CD14-positive monocyte (primary cell): Measurements from ENCODE around the gene ATP2C1. TPM values are rescaled to one million over a fixed set of nuclear protein-coding genes. Genes with fewer than 3 reads are reported as not detected.
"Not testable (repeated sequence)": the region's sequence is repeated elsewhere in the genome, so short reads cannot be mapped to it uniquely, and the experiment has no call there.

ENCODE experiments used
- DNase-seq, 3 donors: peaks; one replicate each; pipeline ENCODE4 v3.0.0-alpha.2; 2011 to 2022
- H2AFZ ChIP-seq: 2 replicates; pipeline ENCODE4 v1.6.0; 2012; ENCODE audit warnings: mild to moderate bottlenecking, low read depth, low read length, inconsistent platforms; ENCODE audit not compliant: insufficient read depth, poor library complexity, severe bottlenecking
- H3K27ac ChIP-seq, 2 donors: 1 replicate in 1 of 2; 2 replicates in 1 of 2; pipeline ENCODE4 v1.5.1; 2012 to 2013; ENCODE audit warnings: low read length in 2 of 2, control low read depth in 1 of 2, inconsistent platforms in 1 of 2, low read depth in 1 of 2, mild to moderate bottlenecking in 1 of 2
- H3K27me3 ChIP-seq, 2 donors: one replicate each; pipeline versions ENCODE4 v1.6.0 to v1.6.1; 2011 to 2013; ENCODE audit warnings: low read length in 2 of 2; ENCODE audit not compliant: control insufficient read depth in 2 of 2, insufficient read depth in 2 of 2
- H3K36me3 ChIP-seq, 2 donors: replicated peaks in 1 of 2; 1 replicate in 1 of 2; 2 replicates in 1 of 2; pipeline versions ENCODE4 v1.5.1 to v1.6.1; 2012 to 2013; ENCODE audit warnings: low read length in 2 of 2, control low read depth in 1 of 2, inconsistent platforms in 1 of 2, mild to moderate bottlenecking in 1 of 2; ENCODE audit not compliant: insufficient read depth in 2 of 2, control insufficient read depth in 1 of 2
- H3K4me1 ChIP-seq, 2 donors: 1 replicate in 1 of 2; 2 replicates in 1 of 2; pipeline versions ENCODE4 v1.5.1 to v1.6.1; 2012 to 2013; ENCODE audit warnings: low read length in 2 of 2, control low read depth in 1 of 2, inconsistent platforms in 1 of 2, mild to moderate bottlenecking in 1 of 2, moderate library complexity in 1 of 2; ENCODE audit not compliant: insufficient read depth in 2 of 2, control insufficient read depth in 1 of 2
- H3K4me2 ChIP-seq: replicated peaks from 2 replicates; pipeline ENCODE3; 2012; ENCODE audit warnings: low read length, moderate library complexity, mild to moderate bottlenecking; ENCODE audit not compliant: poor library complexity, severe bottlenecking; ENCODE audit errors: extremely low read depth
- H3K4me3 ChIP-seq, 3 experiments: fragments of 200-600 bp in 1 of 3; sonication (generic) in 1 of 3; replicated peaks in 1 of 3; 1 replicate in 2 of 3; 2 replicates in 1 of 3; pipeline ENCODE4 v1.5.1; 2011 to 2013; ENCODE audit warnings: low read length in 3 of 3, mild to moderate bottlenecking in 3 of 3, control low read depth in 2 of 3, low read depth in 2 of 3, inconsistent platforms in 1 of 3, moderate library complexity in 1 of 3
- H3K79me2 ChIP-seq: 2 replicates; pipeline ENCODE4 v1.6.0; 2012; ENCODE audit warnings: mild to moderate bottlenecking, control low read depth, inconsistent platforms, low read length, moderate library complexity; ENCODE audit not compliant: insufficient read depth
- H3K9ac ChIP-seq: 2 replicates; pipeline ENCODE4 v1.6.0; 2017; ENCODE audit warnings: low read length, mild to moderate bottlenecking; ENCODE audit not compliant: insufficient read depth, poor library complexity, severe bottlenecking
- H3K9me3 ChIP-seq, 2 donors: replicated peaks in 1 of 2; 1 replicate in 1 of 2; 2 replicates in 1 of 2; pipeline versions ENCODE4 v1.5.1 to v1.6.1; 2012 to 2013; ENCODE audit warnings: low read length in 2 of 2, control low read depth in 1 of 2; ENCODE audit not compliant: control insufficient read depth in 1 of 2, insufficient read depth in 1 of 2
- H4K20me1 ChIP-seq: 2 replicates; pipeline ENCODE4 v1.6.0; 2012; ENCODE audit warnings: mild to moderate bottlenecking, low read length, control low read depth, moderate library complexity; ENCODE audit not compliant: insufficient read depth
- H3K27ac Mint-ChIP-seq, 7 donors: one replicate each; pipeline ENCODE4 v1.8.0; 2020; ENCODE audit warnings: mild to moderate bottlenecking in 7 of 7, mixed read lengths in 7 of 7, moderate library complexity in 6 of 7, inconsistent platforms in 2 of 7
- H3K27me3 Mint-ChIP-seq, 3 donors: one replicate each; pipeline ENCODE4 v1.8.0; 2021 to 2022; ENCODE audit warnings: low read depth in 3 of 3, mild to moderate bottlenecking in 3 of 3, mixed read lengths in 3 of 3, moderate library complexity in 3 of 3, inconsistent platforms in 1 of 3
- H3K36me3 Mint-ChIP-seq, 2 donors: one replicate each; pipeline ENCODE4 v1.8.0; 2020; ENCODE audit warnings: mixed read lengths in 2 of 2, inconsistent platforms in 1 of 2, mild to moderate bottlenecking in 1 of 2
- H3K4me1 Mint-ChIP-seq: one replicate; pipeline ENCODE4 v1.8.0; 2020; ENCODE audit warnings: mild to moderate bottlenecking, mixed read lengths
- H3K4me3 Mint-ChIP-seq, 2 donors: one replicate each; pipeline ENCODE4 v1.8.0; 2020; ENCODE audit warnings: mild to moderate bottlenecking in 2 of 2, mixed read lengths in 2 of 2, moderate library complexity in 1 of 2
- H3K9me3 Mint-ChIP-seq, 7 donors: one replicate each; pipeline ENCODE4 v1.8.0; 2020 to 2022; ENCODE audit warnings: mixed read lengths in 7 of 7, mild to moderate bottlenecking in 6 of 7, moderate library complexity in 6 of 7, inconsistent platforms in 2 of 7
- WGBS: methylation state at CpG from one replicate; pipeline ENCODE4 v1.1.5; 2013; ENCODE audit warnings: missing lambda C conversion rate; ENCODE audit not compliant: insufficient coverage; 5-methylcytosine and 5-hydroxymethylcytosine counted together
- intact Hi-C, 2 donors: fragments of 100-400 bp; cut with micrococcal nuclease; formaldehyde crosslinking; loops; one replicate each; pipeline versions ENCODE4 v1.15.0 to v1.15.1; 2023
- polyA plus RNA-seq, 3 donors: library from polyadenylated mRNA; depleted of rRNA in 1 of 3; unstranded in 2 of 3; stranded (reverse) in 1 of 3; fragments of 300-500 nt in 2 of 3; fragments of >200 nt in 1 of 3; fragmentation: Illumina TruSeq in 2 of 3; gene quantifications; 1 replicate in 2 of 3; 2 replicates in 1 of 3; pipeline ENCODE4 v1.2.3, GENCODE V29; 2012 to 2021
- TF ChIP-seq, protein P1 (sequence below): fragments of 200-600 bp; IDR thresholded peaks from one replicate; pipeline ENCODE4 v1.8.0; 2022; ENCODE audit warnings: antibody characterized with exemption, mild to moderate bottlenecking

ATP2C1 gene
- polyA plus RNA-seq, 3 donors: 11.7 to 22.0 (median 12.2) TPM

- Histone ChIP-seq H3K27ac (no peak overlapping the region), H3K79me2 (no peaks in the 10 kb centered on the region), H3K27me3 (no peaks in the 10 kb centered on the region), H3K9ac (no peak overlapping the region), H3K9me3 (no peaks in the 10 kb centered on the region), H3K4me3 (no peak overlapping the region), H3K4me2 (no peak overlapping the region), H4K20me1 (no peaks in the 10 kb centered on the region), H2AFZ (peak overlapping the region; percentile 6), H3K36me3 (no peaks in the 10 kb centered on the region), H3K4me1 (peaks cover 23 to 36% of the 10 kb centered on the region in 2 donors)
- Mint-ChIP-seq H3K4me3 (no peak overlapping the region), H3K9me3 (no peaks in the 10 kb centered on the region), H3K36me3 (no peaks in the 10 kb centered on the region), H3K27me3 (peaks cover 0 to 1% (median 1%) of the 10 kb centered on the region in 3 donors), H3K27ac (no peak overlapping the region), H3K4me1 (peaks cover 32% of the 10 kb centered on the region)
- TF ChIP-seq, protein P1, sequence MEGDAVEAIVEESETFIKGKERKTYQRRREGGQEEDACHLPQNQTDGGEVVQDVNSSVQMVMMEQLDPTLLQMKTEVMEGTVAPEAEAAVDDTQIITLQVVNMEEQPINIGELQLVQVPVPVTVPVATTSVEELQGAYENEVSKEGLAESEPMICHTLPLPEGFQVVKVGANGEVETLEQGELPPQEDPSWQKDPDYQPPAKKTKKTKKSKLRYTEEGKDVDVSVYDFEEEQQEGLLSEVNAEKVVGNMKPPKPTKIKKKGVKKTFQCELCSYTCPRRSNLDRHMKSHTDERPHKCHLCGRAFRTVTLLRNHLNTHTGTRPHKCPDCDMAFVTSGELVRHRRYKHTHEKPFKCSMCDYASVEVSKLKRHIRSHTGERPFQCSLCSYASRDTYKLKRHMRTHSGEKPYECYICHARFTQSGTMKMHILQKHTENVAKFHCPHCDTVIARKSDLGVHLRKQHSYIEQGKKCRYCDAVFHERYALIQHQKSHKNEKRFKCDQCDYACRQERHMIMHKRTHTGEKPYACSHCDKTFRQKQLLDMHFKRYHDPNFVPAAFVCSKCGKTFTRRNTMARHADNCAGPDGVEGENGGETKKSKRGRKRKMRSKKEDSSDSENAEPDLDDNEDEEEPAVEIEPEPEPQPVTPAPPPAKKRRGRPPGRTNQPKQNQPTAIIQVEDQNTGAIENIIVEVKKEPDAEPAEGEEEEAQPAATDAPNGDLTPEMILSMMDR: no peak
- intact Hi-C loops: no loop called here
- 74% methylated on average over 4 of the region's 5 CpGs for WGBS
- DNase-seq: no peak
These were observed 39.5 kb upstream of the ATP2C1 start for GRCh38 chr3:130854208-130854864.

GRCh38 chr3:130857336-130858026 lies 36.4 kb upstream of the ATP2C1 start:
- TF ChIP-seq, protein P1: no peak
- no peaks in the 10 kb centered on the region for H4K20me1 ChIP-seq
- peaks cover 8 to 11% of the 10 kb centered on the region in 2 donors for H3K4me1 ChIP-seq
- intact Hi-C loops: no loop called here
- DNase-seq: peak; percentile 65 to 94 (median 71)
- H3K9me3 ChIP-seq: no peaks in the 10 kb centered on the region
- no peak overlapping the region for H3K4me2 ChIP-seq
- no peaks in the 10 kb centered on the region for H3K36me3 Mint-ChIP-seq
- 0% methylated on average over 4 of the region's 4 CpGs for WGBS
- peak overlapping the region; percentile 6 for H2AFZ ChIP-seq
- H3K9me3 Mint-ChIP-seq: no peaks in the 10 kb centered on the region
- H3K27ac Mint-ChIP-seq: peak overlapping the region in 6 of 7 donors; percentile 55 to 91 (median 85)
- H3K9ac ChIP-seq: no peak overlapping the region
- H3K27ac ChIP-seq: peak overlapping the region in 1 of 2 donors; percentile 15
- peaks cover 12% of the 10 kb centered on the region for H3K4me1 Mint-ChIP-seq
- peak overlapping the region in 1 of 2 donors; percentile 27 for H3K4me3 Mint-ChIP-seq
- peaks cover 0 to 1% (median 0%) of the 10 kb centered on the region in 3 donors for H3K27me3 Mint-ChIP-seq
- H3K36me3 ChIP-seq: no peaks in the 10 kb centered on the region
- H3K79me2 ChIP-seq: no peaks in the 10 kb centered on the region
- H3K4me3 ChIP-seq: no peak overlapping the region
- H3K27me3 ChIP-seq: no peaks in the 10 kb centered on the region

- Mint-ChIP-seq H3K4me1 (peaks cover 12% of the 10 kb centered on the region), H3K9me3 (peaks cover 9 to 18% (median 13%) of the 10 kb centered on the region in 7 donors)
- H3K4me3 ChIP-seq, H3K27ac Mint-ChIP-seq, H4K20me1 ChIP-seq, intact Hi-C loops, H3K27me3 Mint-ChIP-seq, H3K4me3 Mint-ChIP-seq, DNase-seq, H2AFZ ChIP-seq, H3K27me3 ChIP-seq, H3K4me2 ChIP-seq, H3K79me2 ChIP-seq, H3K36me3 ChIP-seq, H3K9me3 ChIP-seq, H3K9ac ChIP-seq, H3K27ac ChIP-seq, H3K36me3 Mint-ChIP-seq, H3K4me1 ChIP-seq: not testable (repeated sequence)
- WGBS: no CpG with 5 or more reads among the region's 8 CpGs
These were observed 31.8 kb upstream of the ATP2C1 start for GRCh38 chr3:130862130-130862529.
